Measurements from ENCODE around the gene STMN1.

Gene STMN1

DNA sequence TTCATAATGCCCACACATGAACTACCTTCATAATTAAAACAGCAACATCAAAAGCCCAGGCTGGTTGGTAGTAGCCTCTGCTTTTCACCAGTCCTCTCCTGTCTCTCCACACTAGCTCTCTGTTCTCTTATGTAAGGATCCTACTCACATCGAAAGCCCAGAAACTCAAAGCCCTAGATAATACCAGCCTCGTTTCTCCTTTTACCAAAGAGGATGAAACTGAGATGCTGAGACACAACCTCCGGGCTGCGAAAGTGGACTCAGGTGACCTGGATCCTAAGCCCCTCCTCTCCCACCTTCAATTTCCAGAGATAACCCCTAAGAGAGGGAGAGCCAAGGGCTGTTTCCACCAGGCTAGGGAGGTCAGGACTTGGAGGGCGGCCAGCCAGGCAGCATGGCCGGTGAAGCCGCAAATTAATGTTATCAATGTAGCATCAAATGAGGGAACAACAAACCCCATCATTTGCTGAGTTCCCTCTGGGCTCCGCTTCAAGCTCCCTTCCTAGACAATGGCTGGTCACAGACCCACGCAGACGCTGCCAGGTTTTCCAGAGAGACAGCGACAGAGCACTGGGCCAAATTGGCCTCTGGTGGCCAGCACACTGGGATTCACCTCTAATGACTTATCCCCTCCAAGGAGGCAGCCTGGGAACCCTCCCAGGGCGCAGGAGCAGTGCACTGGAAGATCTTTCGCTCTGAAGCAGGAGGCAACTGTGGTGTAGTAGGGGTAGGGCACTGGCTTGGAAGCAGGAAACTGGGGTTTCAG, 20.7 kb upstream of the STMN1 start:
- TF ChIP-seq, protein P1, sequence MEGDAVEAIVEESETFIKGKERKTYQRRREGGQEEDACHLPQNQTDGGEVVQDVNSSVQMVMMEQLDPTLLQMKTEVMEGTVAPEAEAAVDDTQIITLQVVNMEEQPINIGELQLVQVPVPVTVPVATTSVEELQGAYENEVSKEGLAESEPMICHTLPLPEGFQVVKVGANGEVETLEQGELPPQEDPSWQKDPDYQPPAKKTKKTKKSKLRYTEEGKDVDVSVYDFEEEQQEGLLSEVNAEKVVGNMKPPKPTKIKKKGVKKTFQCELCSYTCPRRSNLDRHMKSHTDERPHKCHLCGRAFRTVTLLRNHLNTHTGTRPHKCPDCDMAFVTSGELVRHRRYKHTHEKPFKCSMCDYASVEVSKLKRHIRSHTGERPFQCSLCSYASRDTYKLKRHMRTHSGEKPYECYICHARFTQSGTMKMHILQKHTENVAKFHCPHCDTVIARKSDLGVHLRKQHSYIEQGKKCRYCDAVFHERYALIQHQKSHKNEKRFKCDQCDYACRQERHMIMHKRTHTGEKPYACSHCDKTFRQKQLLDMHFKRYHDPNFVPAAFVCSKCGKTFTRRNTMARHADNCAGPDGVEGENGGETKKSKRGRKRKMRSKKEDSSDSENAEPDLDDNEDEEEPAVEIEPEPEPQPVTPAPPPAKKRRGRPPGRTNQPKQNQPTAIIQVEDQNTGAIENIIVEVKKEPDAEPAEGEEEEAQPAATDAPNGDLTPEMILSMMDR (conservative IDR thresholded peaks at IDR 0.05), result no peak
- H3K27ac ChIP-seq, result no peak overlapping the region

DNA sequence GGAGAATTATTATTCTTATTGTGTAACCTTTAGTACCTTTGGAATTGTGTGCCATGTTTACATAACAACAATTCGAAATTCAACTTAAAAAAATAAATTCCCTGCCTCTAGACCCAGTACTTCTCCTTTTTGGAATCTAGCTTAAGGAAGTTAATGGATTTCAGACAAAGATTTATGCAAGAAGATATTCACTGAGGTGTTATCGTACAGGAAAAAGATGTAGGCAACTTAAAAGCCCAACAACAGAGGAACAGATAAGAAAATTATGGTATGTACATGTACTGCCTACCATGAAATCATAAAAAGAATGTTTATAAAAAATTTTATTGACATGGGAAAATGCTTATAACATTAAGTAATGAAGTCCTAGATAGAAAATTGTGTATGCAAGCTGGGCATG, 18.2 kb upstream of the STMN1 start:
- TF ChIP-seq, protein P1 (conservative IDR thresholded peaks at IDR 0.05), result no peak
- H3K27ac ChIP-seq, result no peak overlapping the region

DNA sequence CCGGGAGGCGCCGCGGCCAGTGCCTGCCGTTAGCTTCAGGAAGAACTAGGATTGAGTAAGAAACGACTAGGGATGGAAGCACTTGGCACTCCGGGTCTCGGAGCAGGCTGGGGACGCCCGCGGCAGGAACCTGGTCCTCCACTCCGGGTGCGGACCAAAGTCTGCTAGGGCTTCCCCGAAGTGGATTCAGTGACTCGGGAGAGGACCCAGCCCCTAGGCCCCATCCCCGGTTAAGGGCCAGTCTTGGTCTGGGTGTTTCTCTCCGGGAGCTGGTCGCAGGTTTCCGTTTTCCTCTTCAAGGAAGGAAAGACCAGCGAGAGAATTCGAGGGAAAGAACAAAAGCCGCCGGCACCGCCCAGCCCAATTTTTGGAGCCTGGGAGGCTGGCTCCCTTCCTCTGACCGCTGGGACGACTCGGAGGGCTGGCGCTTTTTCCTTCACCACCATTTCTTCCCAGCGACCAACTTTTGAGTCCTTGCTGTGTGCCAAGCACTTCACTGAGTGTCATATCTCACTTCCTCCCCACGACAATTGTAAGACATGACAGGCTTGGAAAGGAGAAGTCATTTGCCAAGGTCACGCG, 16.8 kb upstream of the STMN1 start:
- H3K27ac ChIP-seq, result peak overlapping the region; percentile 73
- TF ChIP-seq, protein P1 (conservative IDR thresholded peaks at IDR 0.05), result no peak

DNA sequence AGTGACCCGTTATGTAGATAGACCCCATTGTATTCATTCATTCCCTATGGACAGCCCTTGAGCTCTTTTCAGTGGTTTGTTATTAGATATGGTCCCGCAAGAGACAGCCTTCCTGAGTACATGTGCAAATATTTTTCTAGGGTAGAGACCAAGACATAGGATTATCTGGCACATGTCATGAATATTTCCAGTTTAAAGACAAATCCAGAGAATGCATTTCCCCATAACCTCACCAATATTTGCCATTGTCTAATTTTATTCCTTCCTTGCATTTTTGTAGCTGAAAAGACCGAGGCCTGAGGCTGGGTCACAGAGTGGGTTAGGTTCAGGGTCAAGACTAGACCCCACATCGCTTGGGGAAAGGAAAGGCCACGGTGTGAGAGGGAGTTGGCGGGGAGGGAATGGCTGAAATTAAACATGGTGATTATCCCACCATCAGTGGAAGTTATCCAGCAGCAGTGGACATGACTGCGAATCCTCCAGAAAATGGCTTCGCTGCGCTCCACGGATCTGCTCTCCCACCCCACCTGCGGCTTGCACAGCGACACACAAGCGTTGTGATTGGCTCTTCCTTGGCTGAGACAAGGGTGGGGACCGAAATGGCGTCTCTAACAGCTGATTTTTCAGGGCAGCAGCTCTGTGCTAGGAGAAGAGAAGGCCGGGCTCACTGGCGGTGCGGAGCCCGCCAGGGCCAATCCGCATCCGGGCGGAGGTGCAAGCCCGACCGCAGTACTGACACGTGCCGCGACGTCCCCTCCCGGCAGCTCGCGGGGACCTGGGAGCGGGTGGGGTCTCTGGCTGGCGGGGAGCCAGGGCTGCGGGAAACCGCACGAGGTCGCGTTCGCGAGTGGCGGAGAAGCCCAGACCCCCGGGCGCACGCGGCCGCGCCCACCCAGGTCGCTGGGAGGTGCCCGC, 16.1 kb upstream of the STMN1 start:
- H3K27ac ChIP-seq, result peak overlapping the region; percentile 73
- TF ChIP-seq, protein P1 (conservative IDR thresholded peaks at IDR 0.05), result no peak

DNA sequence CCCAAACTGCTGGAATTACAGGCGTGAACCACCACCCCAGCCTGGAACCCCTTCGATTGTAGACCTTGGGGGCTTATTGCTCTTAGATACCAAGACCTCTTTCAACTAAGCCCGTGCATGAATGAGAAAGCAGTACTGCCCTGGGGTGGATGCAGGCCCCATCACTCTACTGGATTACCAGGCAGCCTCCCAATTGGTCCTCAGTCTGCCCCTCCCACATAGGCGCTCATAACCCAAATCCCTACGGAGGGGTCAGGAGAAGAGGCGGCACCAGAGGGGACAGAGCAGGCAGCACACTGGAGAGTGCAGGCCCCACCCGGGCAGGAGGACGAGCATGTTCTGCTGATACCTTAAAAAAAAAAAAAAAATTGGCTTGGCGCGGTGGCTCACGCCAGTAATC, 12.4 kb upstream of the STMN1 start:
- TF ChIP-seq, protein P1 (conservative IDR thresholded peaks at IDR 0.05), result no peak
- no peak overlapping the region for H3K27ac ChIP-seq

DNA sequence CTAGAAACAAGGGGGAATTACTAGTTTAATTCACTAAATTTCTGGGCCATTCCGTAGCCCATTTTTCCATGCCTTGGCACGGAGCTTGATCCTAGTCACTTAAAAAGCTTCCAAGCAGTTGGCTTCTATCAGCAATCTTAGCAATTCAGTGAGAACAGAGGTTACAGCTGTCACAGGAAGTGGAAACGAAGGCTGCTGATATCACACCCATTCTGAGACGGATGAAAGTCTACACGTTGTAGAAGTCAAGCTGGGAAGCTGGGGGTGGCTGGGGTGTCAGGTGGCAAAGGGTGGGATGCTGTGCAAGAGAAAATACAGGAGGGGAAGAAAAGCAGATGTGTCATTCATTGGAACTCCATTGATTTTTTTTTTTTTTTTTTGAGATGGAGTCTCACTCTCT, 11.8 kb upstream of the STMN1 start:
- TF ChIP-seq, protein P1 (conservative IDR thresholded peaks at IDR 0.05), result no peak
- no peak overlapping the region for H3K27ac ChIP-seq

DNA sequence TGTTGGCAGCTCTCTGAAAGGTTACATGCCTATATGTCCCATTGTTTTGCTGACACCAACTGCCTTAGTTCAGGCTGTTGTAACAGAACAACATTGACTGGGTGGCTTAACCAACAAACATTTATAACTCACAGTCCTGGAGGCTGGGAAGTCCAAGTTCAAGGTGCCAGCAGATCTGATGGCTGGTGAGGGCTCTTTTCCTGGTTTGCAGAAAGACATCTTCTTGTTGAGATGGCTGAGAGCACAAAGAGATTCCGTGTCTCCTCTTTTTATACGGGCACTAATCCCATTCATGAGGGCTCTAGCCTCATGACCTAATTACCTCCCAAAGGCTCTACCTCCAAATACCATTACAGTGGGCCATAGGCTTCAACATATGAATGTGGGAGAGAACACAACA, 10.2 kb upstream of the STMN1 start:
- no peak overlapping the region for H3K27ac ChIP-seq
- TF ChIP-seq, protein P1 (conservative IDR thresholded peaks at IDR 0.05), result no peak
